Stromal cell of bone marrow (primary cell): ENCODE results near the gene L2HGDH.
"Not testable (repeated sequence)": the region's sequence is repeated elsewhere in the genome, so short reads cannot be mapped to it uniquely, and the experiment has no call there.

ENCODE experiments used
- DNase-seq: peaks from one replicate; pipeline ENCODE4 v3.0.0-alpha.2; 2012; ENCODE audit warnings: low read depth

L2HGDH gene

GRCh38 chr14:50311972-50312733 lies at the start of gene L2HGDH, which contains the start of gene DMAC2L:
Gene L2HGDH (minus strand): TSS chr14:50312229. CDS start chr14:50312150, 79 bp downstream.
Gene DMAC2L (plus strand): TSS chr14:50312324. CDS start chr14:50321488, 9,164 bp downstream.
- peak; percentile 86 for DNase-seq

- DNase-seq = no peak
These were observed 48.8 kb upstream of the L2HGDH start for GRCh38 chr14:50360851-50361250.

GRCh38 chr14:50360093-50360492 lies 48.1 kb upstream of the L2HGDH start:
- DNase-seq = no peak

GRCh38 chr14:50359631-50360030 lies 47.6 kb upstream of the L2HGDH start:
- no peak for DNase-seq

GRCh38 chr14:50357753-50358395 lies 45.8 kb upstream of the L2HGDH start:
- DNase-seq = no peak

GRCh38 chr14:50357124-50357523 lies 45.1 kb upstream of the L2HGDH start:
- no peak for DNase-seq

- not testable (repeated sequence) for DNase-seq
These were observed 44.3 kb upstream of the L2HGDH start for GRCh38 chr14:50356283-50356682.

GRCh38 chr14:50355692-50356091 lies 43.7 kb upstream of the L2HGDH start:
- DNase-seq = no peak

- no peak for DNase-seq
These were observed 42.5 kb upstream of the L2HGDH start for GRCh38 chr14:50354527-50354926.

- DNase-seq = no peak
These were observed 41.1 kb upstream of the L2HGDH start for GRCh38 chr14:50353126-50353525.

GRCh38 chr14:50352584-50352983 lies 40.6 kb upstream of the L2HGDH start:
- no peak for DNase-seq

- no peak for DNase-seq
These were observed 38.9 kb upstream of the L2HGDH start for GRCh38 chr14:50350975-50351374.

GRCh38 chr14:50348933-50349332 lies 36.9 kb upstream of the L2HGDH start:
- DNase-seq = no peak

- DNase-seq = peak; percentile 54
These were observed 35.5 kb upstream of the L2HGDH start for GRCh38 chr14:50347521-50347920.

GRCh38 chr14:50345846-50346422 lies 33.9 kb upstream of the L2HGDH start:
- no peak for DNase-seq

GRCh38 chr14:50344876-50345563 lies 33.0 kb upstream of the L2HGDH start:
- DNase-seq = no peak

GRCh38 chr14:50344116-50344775 lies 32.2 kb upstream of the L2HGDH start:
- DNase-seq = no peak

GRCh38 chr14:50343434-50343833 lies 31.4 kb upstream of the L2HGDH start:
- DNase-seq = no peak

- peak; percentile 45 for DNase-seq
These were observed 30.4 kb upstream of the L2HGDH start for GRCh38 chr14:50342221-50343078.

- no peak for DNase-seq
These were observed 28.9 kb upstream of the L2HGDH start for GRCh38 chr14:50340963-50341362.

- DNase-seq = no peak
These were observed 28.0 kb upstream of the L2HGDH start for GRCh38 chr14:50340045-50340444.
